Spleen (tissue), 11 donors: ENCODE measurements around the gene OSBPL8. TPM values are rescaled to one million over a fixed set of nuclear protein-coding genes. Genes with fewer than 3 reads are reported as not detected.

Source experiments
- DNase-seq: peaks from one replicate; pipeline ENCODE4 v3.0.0-alpha.2; 2020
- H3K27ac ChIP-seq, 8 donors: fragments of 200-600 bp; sonication (generic) in 7 of 8; 1 replicate in 4 of 8; 2 replicates in 4 of 8; pipeline versions ENCODE4 v1.5.0 to v1.8.0; 2016 to 2021; ENCODE audit warnings: inconsistent platforms in 4 of 8, mild to moderate bottlenecking in 4 of 8, moderate library complexity in 1 of 8
- H3K27me3 ChIP-seq, 7 donors: fragments of 200-600 bp; sonication (generic) in 6 of 7; replicated peaks in 1 of 7; 1 replicate in 4 of 7; 2 replicates in 3 of 7; pipeline versions ENCODE4 v1.5.0 to v1.8.0; 2016 to 2021; ENCODE audit warnings: inconsistent platforms in 3 of 7, mild to moderate bottlenecking in 1 of 7
- H3K36me3 ChIP-seq, 6 donors: fragments of 200-600 bp; sonication (generic) in 5 of 6; 1 replicate in 4 of 6; 2 replicates in 2 of 6; pipeline versions ENCODE4 v1.5.0 to v1.8.0; 2016 to 2021; ENCODE audit warnings: inconsistent platforms in 2 of 6
- H3K4me1 ChIP-seq, 6 donors: fragments of 200-600 bp; sonication (generic) in 5 of 6; 1 replicate in 3 of 6; 2 replicates in 3 of 6; pipeline versions ENCODE4 v1.5.0 to v1.8.0; 2016 to 2021; ENCODE audit warnings: inconsistent platforms in 3 of 6
- H3K4me3 ChIP-seq, 8 donors: fragments of 200-600 bp; sonication (generic) in 7 of 8; 1 replicate in 4 of 8; 2 replicates in 4 of 8; pipeline versions ENCODE4 v1.5.0 to v1.8.0; 2016 to 2021; ENCODE audit warnings: inconsistent platforms in 4 of 8, mild to moderate bottlenecking in 4 of 8, moderate library complexity in 2 of 8
- H3K9me3 ChIP-seq, 8 donors: fragments of 200-600 bp; sonication (generic) in 7 of 8; 1 replicate in 4 of 8; 2 replicates in 4 of 8; pipeline versions ENCODE4 v1.5.0 to v1.8.0; 2016 to 2021; ENCODE audit warnings: inconsistent platforms in 4 of 8
- CTCF ChIP-seq, 11 experiments: fragments of 200-600 bp in 7 of 11; fragments of 450-650 bp in 4 of 11; sonication (generic) in 4 of 11; IDR thresholded peaks in 8 of 11; conservative IDR thresholded peaks in 3 of 11; 1 replicate in 7 of 11; 2 replicates in 4 of 11; pipeline versions ENCODE4 v1.4.0 to v1.8.0; 2016 to 2021; ENCODE audit warnings: antibody characterized with exemption in 11 of 11, inconsistent platforms in 4 of 11, mild to moderate bottlenecking in 1 of 11
- POLR2A ChIP-seq, 3 donors: fragments of 450-650 bp; IDR thresholded peaks; one replicate each; pipeline ENCODE4 v1.5.1; 2017; ENCODE audit warnings: antibody characterized with exemption in 3 of 3, mild to moderate bottlenecking in 1 of 3
- POLR2AphosphoS5 ChIP-seq, 3 donors: sonication (generic); formaldehyde crosslinking; IDR thresholded peaks; one replicate each; pipeline ENCODE4 v1.5.1; 2017; ENCODE audit warnings: antibody characterized with exemption in 3 of 3
- WGBS, 5 donors: extraction: QIAGEN DNeasy Blood & Tissue Kit in 3 of 5; methylation state at CpG; one replicate each; pipeline versions ENCODE4 v1.1.5 to v1.1.7; 2013 to 2018; 5-methylcytosine and 5-hydroxymethylcytosine counted together
- intact Hi-C: fragments of 100-400 bp; cut with DNase I; formaldehyde crosslinking; loops from one replicate; pipeline ENCODE4 v1.15.0; 2023; ENCODE audit warnings: low total_unique reads
- polyA plus RNA-seq, 3 donors: library from polyadenylated mRNA; stranded (reverse); fragments of 200-250 nt; gene quantifications; one replicate each; pipeline ENCODE4 v1.2.1, GENCODE V29; 2013
- total RNA-seq, 7 donors: library from RNA; depleted of rRNA in 3 of 7; stranded (reverse); fragments of >200 nt in 3 of 7; fragmentation: NEBNext Ultra II Directional in 4 of 7; extraction: Animal tissue kit (Norgen Biotek cat#: 25700) in 4 of 7; gene quantifications; one replicate each; pipeline versions ENCODE4 v1.1.0 to v1.2.1, GENCODE V29; 2016 to 2021
- donor health status: healthy with polysubstance abuse.
- donor health status: DM: no; HTN: no; CAD: no; lungs with moderate emphysema.
- donor health status: DM: no; HTN: no; CAD: no.
- donor health status: Bipolar disorder and iron deficiency.
- donor health status: healthy.
- donor health status: DM: no; HTN: no; CAD: no.
- donor health status: DM: yes; HTN: yes; CAD: no.

Gene OSBPL8
- total and polyA plus RNA-seq, 10 donors: 10.7 to 127 (median 109) TPM

GRCh38 chr12:76543813-76544347 is 15.7 kb downstream of the OSBPL8 start:
- 89 to 94% (median 94%) methylated on average over 4 of the region's 4 CpGs for WGBS, 5 donors
- H3K36me3 ChIP-seq: no peaks in the 10 kb centered on the region
- DNase-seq: no peak
- H3K9me3 ChIP-seq: no peaks in the 10 kb centered on the region
- H3K4me1 ChIP-seq: peaks cover 4 to 99% (median 43%) of the 10 kb centered on the region in 6 donors
- no peak for TF ChIP-seq POLR2A (IDR thresholded peaks at IDR 0.05)
- no peak for TF ChIP-seq CTCF (IDR thresholded peaks at IDR 0.05 in 8 of 11, conservative IDR thresholded peaks at IDR 0.05 in 3 of 11)
- no peaks in the 10 kb centered on the region for H3K27me3 ChIP-seq
- peak overlapping the region in 2 of 8 donors; percentile 77 to 82 for H3K27ac ChIP-seq
- intact Hi-C loops: no loop called here
- H3K4me3 ChIP-seq: no peak overlapping the region

GRCh38 chr12:76542908-76543307 is 16.7 kb downstream of the OSBPL8 start:
- Histone ChIP-seq H3K36me3 (no peaks in the 10 kb centered on the region), H3K4me1 (peaks cover 4 to 98% (median 37%) of the 10 kb centered on the region in 6 donors), H3K27me3 (no peaks in the 10 kb centered on the region), H3K27ac (peak overlapping the region in 6 of 8 donors; percentile 41 to 82 (median 67)), H3K9me3 (no peaks in the 10 kb centered on the region), H3K4me3 (no peak overlapping the region)
- no peak for DNase-seq
- WGBS, 5 donors: 59 to 86% (median 73%) methylated on average over 5 of the region's 5 CpGs
- TF ChIP-seq POLR2AphosphoS5 (IDR thresholded peaks at IDR 0.05) (no peak), CTCF (IDR thresholded peaks at IDR 0.05 in 8 of 11, conservative IDR thresholded peaks at IDR 0.05 in 3 of 11) (no peak), POLR2A (IDR thresholded peaks at IDR 0.05) (no peak)
- intact Hi-C loops: no loop called here

- H3K27me3 ChIP-seq: no peaks in the 10 kb centered on the region
- H3K4me1 ChIP-seq: peaks cover 4 to 75% (median 24%) of the 10 kb centered on the region in 6 donors
- H3K4me3 ChIP-seq: no peak overlapping the region
- H3K36me3 ChIP-seq: peaks cover 0 to 10% (median 0%) of the 10 kb centered on the region in 6 donors
- DNase-seq: no peak
- intact Hi-C loops: no loop called here
- peaks cover 0 to 5% (median 0%) of the 10 kb centered on the region in 8 donors for H3K9me3 ChIP-seq
- H3K27ac ChIP-seq: peak overlapping the region in 1 of 8 donors; percentile 1
- 64 to 83% (median 79%) methylated on average over 6 of the region's 6 CpGs for WGBS, 5 donors
- no peak for TF ChIP-seq POLR2AphosphoS5 (IDR thresholded peaks at IDR 0.05)
- no peak for TF ChIP-seq POLR2A (IDR thresholded peaks at IDR 0.05)
- TF ChIP-seq CTCF (IDR thresholded peaks at IDR 0.05 in 8 of 11, conservative IDR thresholded peaks at IDR 0.05 in 3 of 11): no peak
Observed at GRCh38 chr12:76539727-76540126, 19.8 kb downstream of the OSBPL8 start.

GRCh38 chr12:76537923-76538322 is 21.6 kb downstream of the OSBPL8 start:
- Histone ChIP-seq H3K27me3 (no peaks in the 10 kb centered on the region), H3K9me3 (peaks cover 0 to 5% (median 0%) of the 10 kb centered on the region in 8 donors), H3K27ac (no peak overlapping the region), H3K36me3 (peaks cover 0 to 10% (median 0%) of the 10 kb centered on the region in 6 donors), H3K4me1 (peaks cover 0 to 73% (median 20%) of the 10 kb centered on the region in 6 donors), H3K4me3 (no peak overlapping the region)
- TF ChIP-seq CTCF (IDR thresholded peaks at IDR 0.05 in 8 of 11, conservative IDR thresholded peaks at IDR 0.05 in 3 of 11) (no peak), POLR2A (IDR thresholded peaks at IDR 0.05) (no peak), POLR2AphosphoS5 (IDR thresholded peaks at IDR 0.05) (no peak)
- 81 to 89% (median 87%) methylated on average over 2 of the region's 2 CpGs for WGBS, 5 donors
- intact Hi-C loops: no loop called here
- DNase-seq: no peak
